Suprapubic skin (tissue), 3 donors: ENCODE data around the gene IFTAP.

Experiments used
- CTCF ChIP-seq, 2 donors: fragments of 200-600 bp in 1 of 2; fragments of 450-650 bp in 1 of 2; sonication (generic) in 1 of 2; IDR thresholded peaks; one replicate each; pipeline ENCODE4 v1.5.1; 2016 to 2019; ENCODE audit warnings: antibody characterized with exemption in 2 of 2, mild to moderate bottlenecking in 1 of 2, moderate library complexity in 1 of 2
- EP300 ChIP-seq: sonication (generic); formaldehyde crosslinking; IDR thresholded peaks from one replicate; pipeline ENCODE4 v1.6.1; 2017; ENCODE audit warnings: antibody characterized with exemption
- POLR2A ChIP-seq, 2 donors: fragments of 450-650 bp; IDR thresholded peaks; one replicate each; pipeline ENCODE4 v1.6.1; 2017; ENCODE audit warnings: antibody characterized with exemption in 2 of 2, mild to moderate bottlenecking in 2 of 2, moderate library complexity in 2 of 2

DNA sequence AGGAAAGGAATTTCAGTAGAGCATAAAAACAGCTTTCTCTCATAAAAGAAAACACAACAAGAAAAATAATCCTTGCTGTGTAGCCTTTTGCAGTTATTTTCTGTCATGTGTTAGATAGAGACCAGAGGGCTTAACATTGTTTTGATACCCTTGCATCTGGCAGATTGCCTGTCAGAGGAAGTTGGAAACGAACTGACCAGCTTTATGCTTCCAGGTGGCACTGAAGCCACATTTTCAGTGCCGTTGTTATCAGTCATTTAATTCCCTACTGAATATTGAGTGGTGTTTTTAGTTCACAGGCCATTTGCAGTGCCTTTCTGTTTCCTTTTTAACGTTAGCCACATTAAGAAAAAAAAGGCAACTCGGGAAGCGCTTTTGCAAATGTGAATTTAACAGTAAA lies 25.2 kb downstream of the IFTAP start:
- TF ChIP-seq CTCF (IDR thresholded peaks at IDR 0.05) = no peak
- TF ChIP-seq POLR2A (IDR thresholded peaks at IDR 0.05) = no peak
- no peak for TF ChIP-seq EP300
